Effector CD4-positive, alpha-beta T cell (primary cell): ENCODE results near the gene NHLRC2.
A peak's percentile ranks its signal among the peaks of the same experiment; 100 is the strongest.
"Not testable (repeated sequence)": the region's sequence is repeated elsewhere in the genome, so short reads cannot be mapped to it uniquely, and the experiment has no call there.

Experiments used
- DNase-seq: peaks from one replicate; pipeline ENCODE4 v3.0.0-alpha.2; 2020
- total RNA-seq: gene quantifications from one replicate; lab custom pipeline; 2026; lab: John Stamatoyannopoulos, UW

NHLRC2 gene
- 28.1 reads per million, percentile 55 among the genes with 10 or more reads in this experiment for total RNA-seq

GRCh38 chr10:113854013-113854760 is at the start of gene NHLRC2, which contains the start of gene DCLRE1A:
Gene NHLRC2 (plus strand): TSS chr10:113854661. CDS start chr10:113854873, 212 bp downstream.
Gene DCLRE1A (minus strand): TSS chr10:113854082. CDS start chr10:113853182, 900 bp downstream.
- DNase-seq: peak; percentile 36

- no peak for DNase-seq
Observed at GRCh38 chr10:113806503-113806902, 48.0 kb upstream of the NHLRC2 start.

- no peak for DNase-seq
Observed at GRCh38 chr10:113808168-113808567, 46.3 kb upstream of the NHLRC2 start.

- not testable (repeated sequence) for DNase-seq
Observed at GRCh38 chr10:113814700-113815099, 39.8 kb upstream of the NHLRC2 start.

- no peak for DNase-seq
Observed at GRCh38 chr10:113819989-113820388, 34.5 kb upstream of the NHLRC2 start.

GRCh38 chr10:113820507-113820906 is 34.0 kb upstream of the NHLRC2 start:
- DNase-seq: no peak

- not testable (repeated sequence) for DNase-seq
Observed at GRCh38 chr10:113821306-113821705, 33.2 kb upstream of the NHLRC2 start.

- no peak for DNase-seq
Observed at GRCh38 chr10:113822174-113822573, 32.3 kb upstream of the NHLRC2 start.

GRCh38 chr10:113823389-113823788 is 31.1 kb upstream of the NHLRC2 start:
- no peak for DNase-seq

GRCh38 chr10:113825791-113826190 is 28.7 kb upstream of the NHLRC2 start:
- DNase-seq: no peak

- DNase-seq: not testable (repeated sequence)
Observed at GRCh38 chr10:113828567-113828966, 25.9 kb upstream of the NHLRC2 start.

GRCh38 chr10:113842171-113842570 is 12.3 kb upstream of the NHLRC2 start:
- DNase-seq: no peak

GRCh38 chr10:113843972-113844485 is 10.4 kb upstream of the NHLRC2 start:
- DNase-seq: no peak

GRCh38 chr10:113846036-113846435 is 8.4 kb upstream of the NHLRC2 start:
- no peak for DNase-seq

- DNase-seq: no peak
Observed at GRCh38 chr10:113849140-113849803, 5.2 kb upstream of the NHLRC2 start.

- DNase-seq: no peak
Observed at GRCh38 chr10:113849946-113850345, 4.5 kb upstream of the NHLRC2 start.

- DNase-seq: no peak
Observed at GRCh38 chr10:113853578-113854012, 866 bp upstream of the NHLRC2 start.

GRCh38 chr10:113854761-113855588 is 514 bp downstream of the NHLRC2 start:
- DNase-seq: peak; percentile 23

GRCh38 chr10:113856563-113856962 is 2.1 kb downstream of the NHLRC2 start:
- no peak for DNase-seq

- DNase-seq: no peak
Observed at GRCh38 chr10:113857210-113857609, 2.7 kb downstream of the NHLRC2 start.

- DNase-seq: no peak
Observed at GRCh38 chr10:113858541-113858940, 4.1 kb downstream of the NHLRC2 start.

GRCh38 chr10:113859261-113859660 is 4.8 kb downstream of the NHLRC2 start:
- DNase-seq: no peak

GRCh38 chr10:113865901-113866300 is 11.4 kb downstream of the NHLRC2 start:
- DNase-seq: no peak
